GM15510 (cell line): ENCODE measurements around the gene ENTR1.

ENCODE experiments used
- POLR2A ChIP-seq: IDR thresholded peaks from 3 replicates; pipeline ENCODE4 v1.6.1; 2011; ENCODE audit warnings: borderline replicate concordance; ENCODE audit not compliant: insufficient read length; ENCODE audit errors: extremely low read depth

ENTR1 gene

DNA sequence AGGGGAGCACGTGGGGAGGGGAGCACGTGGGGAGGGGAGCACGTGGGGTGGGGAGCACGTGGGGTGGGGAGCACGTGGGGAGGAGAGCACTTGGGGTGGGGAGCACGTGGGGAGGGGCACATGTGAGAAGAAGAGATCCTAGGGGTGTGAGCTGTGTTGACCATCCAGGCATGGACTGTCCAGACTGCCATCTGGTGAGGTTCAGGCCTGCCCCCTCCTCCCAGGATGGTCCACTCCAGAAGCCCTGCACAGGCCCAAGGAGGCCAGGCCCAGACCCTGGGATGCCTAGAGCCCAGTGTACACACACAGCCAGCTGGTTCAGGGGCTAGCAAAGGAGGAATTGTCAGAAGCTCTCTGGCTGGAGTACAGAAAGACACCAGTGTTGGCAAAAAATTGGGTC is 12.8 kb downstream of the ENTR1 start:
- TF ChIP-seq POLR2A, result no peak

DNA sequence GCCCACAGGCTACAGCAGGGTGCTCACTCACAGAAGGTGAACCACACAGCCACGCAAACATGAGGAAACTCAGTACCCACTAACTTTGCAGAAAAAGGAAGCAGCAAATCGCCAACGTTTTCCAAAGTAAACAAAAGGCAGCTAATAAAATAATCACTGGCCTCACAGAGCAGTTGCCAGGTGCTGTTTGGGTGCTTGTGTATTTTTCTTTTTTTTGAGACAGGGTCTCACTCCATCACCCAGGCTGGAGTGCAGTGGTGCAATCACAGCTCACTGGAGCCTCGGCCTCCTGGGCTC is 14.2 kb downstream of the ENTR1 start:
- no peak for TF ChIP-seq POLR2A

- no peak for TF ChIP-seq POLR2A
Observed at GRCh38 chr9:136395345-136396218, 14.8 kb downstream of the ENTR1 start.

GRCh38 chr9:136395020-136395340 is 15.4 kb downstream of the ENTR1 start:
- no peak for TF ChIP-seq POLR2A

DNA sequence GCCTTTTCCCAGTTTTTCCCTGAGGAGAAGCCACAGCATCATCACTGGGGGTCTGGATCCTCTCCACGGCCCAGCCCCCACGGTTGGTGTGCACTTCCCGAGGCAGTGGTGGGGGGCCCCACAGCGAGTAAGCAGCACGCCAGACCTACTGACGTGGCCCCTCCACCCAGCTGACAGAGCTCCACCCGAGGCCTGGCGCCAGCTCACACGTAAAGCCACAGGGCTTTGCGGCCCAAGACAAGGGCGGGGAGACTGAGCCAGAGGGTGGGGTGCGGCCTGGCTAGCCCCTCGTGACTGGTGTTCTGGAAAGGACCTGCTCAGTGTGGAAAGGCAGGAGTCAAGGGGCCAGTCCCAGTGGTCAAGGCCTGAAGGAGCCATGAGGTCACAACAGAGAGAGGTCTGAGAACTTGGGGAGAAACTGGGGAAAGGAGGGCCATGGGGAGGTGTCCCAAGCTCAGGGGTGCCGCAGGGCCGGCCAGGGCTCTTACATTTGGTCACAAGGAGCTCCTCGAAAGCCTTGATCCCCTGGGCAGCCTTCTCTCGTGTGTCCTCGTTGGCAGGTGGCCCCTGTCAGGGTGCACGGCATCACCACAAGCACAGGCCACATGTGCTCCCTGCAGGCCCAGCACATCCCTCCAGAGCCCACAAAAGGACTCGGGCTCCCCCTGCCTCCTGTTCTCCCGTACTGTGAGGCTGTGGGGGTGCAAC is 15.9 kb downstream of the ENTR1 start:
- no peak for TF ChIP-seq POLR2A

GRCh38 chr9:136393531-136393930 is 16.9 kb downstream of the ENTR1 start:
- no peak for TF ChIP-seq POLR2A

DNA sequence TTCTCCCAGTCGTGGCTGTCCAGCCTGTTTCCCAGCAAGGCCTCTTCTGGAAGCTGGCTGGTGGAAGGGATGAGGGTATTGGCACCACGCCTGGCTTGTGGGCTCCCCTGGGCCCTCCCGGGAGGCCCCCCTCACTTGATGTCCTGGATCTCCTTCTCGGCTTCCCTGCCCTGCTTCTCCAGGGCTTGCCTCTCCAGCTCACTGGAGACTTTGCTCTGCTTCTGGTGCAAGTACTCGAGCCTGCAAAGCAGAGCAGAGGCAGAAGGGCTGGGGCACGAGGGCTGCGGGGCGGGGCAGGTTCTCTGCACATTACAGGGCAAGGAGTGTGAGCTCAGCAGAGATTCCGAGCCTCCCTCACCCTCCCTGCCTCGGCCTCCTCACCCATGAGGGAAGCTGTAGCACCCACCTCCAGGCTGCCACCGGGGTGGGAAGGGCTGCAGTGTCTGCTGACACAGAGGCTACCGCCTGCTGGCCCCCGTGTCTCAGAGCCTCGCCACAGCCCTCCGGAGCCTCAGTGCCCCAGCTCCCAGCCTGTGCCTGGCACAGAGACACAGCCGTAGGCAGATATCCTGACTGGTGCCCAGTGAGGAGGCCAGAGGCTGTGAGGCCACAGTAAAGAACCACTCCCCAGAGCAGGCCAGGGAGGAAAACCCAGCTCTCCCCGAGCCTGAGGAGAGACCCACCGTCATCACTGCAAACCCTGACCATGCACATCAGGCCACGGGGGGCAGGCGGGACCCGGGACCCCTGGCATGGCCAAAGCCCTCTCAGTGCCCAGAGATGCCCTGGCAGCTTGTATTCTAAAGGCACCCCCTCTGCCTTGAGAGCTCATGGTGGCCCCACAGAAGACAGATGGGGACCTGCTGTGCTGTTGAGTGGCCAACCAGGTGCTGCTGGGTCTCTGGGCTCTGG is 17.6 kb downstream of the ENTR1 start:
- TF ChIP-seq POLR2A, result no peak

DNA sequence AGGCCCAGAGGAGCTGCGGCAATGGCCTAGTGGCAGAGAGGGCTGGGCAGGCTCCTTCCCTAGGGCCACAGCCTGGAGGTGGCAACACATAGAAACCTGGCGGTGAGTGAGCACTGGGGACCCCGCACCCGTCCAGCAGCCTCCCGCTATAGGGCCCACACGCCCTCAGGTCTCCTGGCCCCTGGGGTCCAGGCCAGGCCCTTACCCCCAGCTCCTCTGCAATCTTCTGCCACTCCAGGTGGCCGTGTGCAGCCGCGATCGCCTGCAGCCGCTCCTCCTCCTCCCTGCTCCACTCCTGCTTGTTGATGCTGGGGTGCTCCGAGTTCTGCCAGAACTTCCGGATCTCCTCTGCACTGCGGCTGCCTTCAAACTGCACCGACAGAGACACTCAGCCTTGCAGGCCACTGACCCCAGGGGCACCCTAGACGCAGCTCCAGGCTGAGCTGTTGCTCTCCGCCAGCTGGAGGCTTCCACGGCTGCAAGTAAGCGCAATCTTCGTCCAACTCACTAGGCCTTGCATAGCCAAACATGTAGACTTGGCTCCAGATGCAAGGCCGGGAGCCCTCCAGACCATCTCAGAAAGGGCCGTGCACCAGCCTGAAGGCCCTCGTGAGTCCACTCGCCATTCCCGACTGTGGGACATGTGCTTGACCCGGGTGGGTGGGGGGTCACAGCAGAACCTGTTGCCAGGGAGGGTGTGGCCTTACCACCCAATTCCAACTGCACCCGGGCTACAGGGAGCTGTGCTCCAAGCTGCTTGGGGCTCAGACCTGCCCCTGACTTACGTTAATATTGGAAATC is 18.5 kb downstream of the ENTR1 start:
- TF ChIP-seq POLR2A, result no peak

DNA sequence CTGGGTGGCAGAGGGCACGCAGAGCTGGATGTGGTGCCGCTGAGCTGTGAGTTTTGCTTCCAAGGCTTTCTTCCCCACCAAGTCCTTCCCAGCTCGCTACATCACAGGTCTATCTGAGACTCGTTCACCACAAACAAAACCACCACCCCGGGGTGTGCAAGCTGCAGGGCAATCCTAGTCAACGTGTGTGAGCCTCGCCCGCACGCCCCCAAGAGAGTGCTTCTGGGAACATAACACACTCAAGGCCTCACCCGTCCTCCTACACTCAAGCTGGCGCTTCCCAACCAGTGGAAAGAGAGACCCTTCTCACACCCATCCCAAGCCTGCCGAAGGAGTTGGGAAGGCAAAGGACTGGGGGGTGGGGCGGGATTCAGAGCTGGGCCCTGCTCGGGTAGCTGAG is 21.0 kb downstream of the ENTR1 start:
- TF ChIP-seq POLR2A, result no peak

- no peak for TF ChIP-seq POLR2A
Observed at GRCh38 chr9:136387217-136387616, 23.2 kb downstream of the ENTR1 start.

- no peak for TF ChIP-seq POLR2A
Observed at GRCh38 chr9:136386018-136386417, 24.4 kb downstream of the ENTR1 start.

DNA sequence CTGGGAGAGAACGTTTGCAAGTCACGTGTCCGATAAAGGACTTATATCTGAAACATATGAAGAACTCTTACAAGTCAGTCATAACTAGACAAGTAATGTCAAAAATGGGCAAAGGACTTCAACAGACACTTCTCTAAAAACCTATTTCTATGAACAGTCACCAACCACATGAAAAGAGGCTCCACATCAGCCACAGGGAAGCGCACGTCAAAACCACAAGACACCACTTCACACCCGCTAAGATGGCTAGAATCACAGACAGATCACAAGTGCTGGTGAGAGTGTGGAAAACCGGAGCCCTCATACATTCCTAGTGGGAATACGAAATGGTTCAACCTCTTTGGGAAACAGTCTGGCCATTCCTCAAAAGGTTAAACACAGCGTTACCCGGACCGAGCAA is 25.4 kb downstream of the ENTR1 start:
- no peak for TF ChIP-seq POLR2A

- TF ChIP-seq POLR2A, result no peak
Observed at GRCh38 chr9:136383436-136383835, 27.0 kb downstream of the ENTR1 start.

GRCh38 chr9:136381966-136382513 is 28.4 kb downstream of the ENTR1 start:
- TF ChIP-seq POLR2A, result no peak

DNA sequence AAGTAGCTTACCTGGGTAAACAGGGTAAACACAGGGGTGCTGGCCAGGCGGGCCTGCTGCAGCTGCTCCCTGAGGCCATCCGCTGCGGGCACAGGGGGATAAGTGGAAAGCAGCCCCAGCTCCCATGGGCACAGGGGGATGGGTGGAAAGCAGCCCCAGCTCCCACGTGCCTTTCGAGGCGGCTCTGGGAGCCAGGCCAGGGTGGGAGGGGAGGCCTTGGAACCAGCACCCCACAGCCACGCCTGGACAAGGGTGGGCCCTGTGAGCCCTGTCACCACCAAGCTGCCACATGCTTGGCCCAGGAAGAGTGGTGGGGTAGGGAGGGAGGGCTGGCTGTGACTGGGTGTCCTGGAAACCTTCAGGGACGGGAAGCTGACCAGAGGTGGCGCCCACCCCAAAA is 29.1 kb downstream of the ENTR1 start:
- no peak for TF ChIP-seq POLR2A

GRCh38 chr9:136380381-136380780 is 30.0 kb downstream of the ENTR1 start:
- no peak for TF ChIP-seq POLR2A
